HG03139 (cell line): ENCODE data around the gene AP5Z1.
A peak's percentile ranks its signal among the peaks of the same experiment; 100 is the strongest.

Experiments used
- ATAC-seq: cut with Tn5 transposase; IDR thresholded peaks from one replicate; pipeline ENCODE4 v1.9.1; 2021; ENCODE audit not compliant: unreplicated experiment

AP5Z1 gene

DNA sequence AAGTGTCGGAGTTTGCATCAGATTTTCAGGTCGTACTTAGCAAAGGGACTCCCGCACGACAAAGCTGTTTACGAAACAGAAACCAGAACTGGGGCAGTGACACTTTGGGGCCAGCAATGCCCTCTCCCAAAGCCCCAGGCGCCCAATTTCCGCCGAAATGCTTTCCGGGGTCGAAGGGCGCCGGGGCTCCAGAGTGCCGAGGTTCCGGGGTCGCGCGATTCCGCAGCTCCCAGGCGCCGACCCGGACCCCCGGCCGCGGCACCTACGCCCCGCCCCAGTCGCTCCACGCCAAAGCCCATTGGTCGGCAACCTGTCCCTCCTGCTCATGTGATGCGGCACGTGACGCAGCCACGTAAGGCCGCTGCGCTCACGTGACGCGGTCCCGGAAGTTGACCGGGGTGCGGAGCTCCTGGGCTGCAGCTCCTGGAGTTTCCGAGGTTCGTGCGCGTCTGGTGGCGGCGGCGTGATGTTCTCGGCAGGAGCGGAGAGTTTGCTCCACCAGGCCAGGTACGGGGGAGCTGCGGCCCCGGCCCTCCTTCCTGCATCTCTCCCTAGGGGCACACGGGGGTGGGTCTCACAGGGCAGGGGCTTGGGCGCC lies at the start of gene AP5Z1:
Gene AP5Z1 (plus strand): TSS at position 374 of the 598 bp plus-strand sequence. CDS start 93 bp downstream, at position 467.
- peak; percentile 92 for ATAC-seq

DNA sequence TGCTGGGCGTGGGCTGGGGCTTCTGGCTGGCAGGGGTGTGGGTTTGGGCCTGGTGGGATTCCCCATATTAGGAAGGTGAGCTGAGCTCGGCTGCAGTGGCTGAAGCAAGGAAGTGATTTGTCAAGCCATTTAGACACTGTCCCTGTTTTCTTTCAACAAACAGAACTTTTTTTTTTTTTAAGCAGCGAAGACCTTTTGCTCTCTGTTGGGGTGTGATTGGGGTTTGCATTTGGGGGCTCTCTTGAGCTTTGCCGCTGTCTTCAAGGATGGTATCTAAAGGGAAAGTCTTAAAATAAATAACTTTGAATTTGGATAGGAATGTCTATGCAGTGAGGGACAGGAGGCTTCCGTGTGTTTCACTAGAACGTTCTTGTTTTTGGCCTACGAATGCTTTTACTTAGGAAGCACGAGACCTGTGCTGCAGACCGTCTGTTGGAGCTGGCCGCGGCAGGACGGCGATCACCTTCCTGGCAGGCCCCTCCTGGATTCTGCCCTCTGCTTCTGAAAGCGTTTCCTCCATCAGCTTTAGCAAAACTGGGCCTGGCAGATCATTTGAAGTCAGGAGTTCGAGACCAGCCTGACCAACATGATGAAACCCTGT lies 49.5 kb upstream of the AP5Z1 start:
- no peak for ATAC-seq

DNA sequence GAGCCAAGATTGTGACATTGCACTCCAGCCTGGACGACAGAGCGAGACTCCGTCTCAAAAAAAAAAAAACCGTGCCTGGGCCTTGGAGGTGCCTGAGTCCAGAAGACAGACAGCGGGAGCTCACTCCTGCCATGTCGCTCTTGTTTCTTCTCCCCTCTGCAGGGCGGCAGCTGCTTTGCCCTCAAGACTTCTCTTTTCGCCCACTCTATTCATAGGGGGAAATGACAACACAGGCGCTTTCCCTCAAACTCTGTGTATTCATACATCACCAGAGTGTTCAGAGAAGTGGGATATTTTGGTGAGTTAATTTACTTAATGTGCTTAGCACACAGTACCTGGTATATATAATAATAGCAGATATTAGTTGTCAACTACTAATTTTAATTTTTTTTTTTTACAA lies 48.9 kb upstream of the AP5Z1 start:
- no peak for ATAC-seq

DNA sequence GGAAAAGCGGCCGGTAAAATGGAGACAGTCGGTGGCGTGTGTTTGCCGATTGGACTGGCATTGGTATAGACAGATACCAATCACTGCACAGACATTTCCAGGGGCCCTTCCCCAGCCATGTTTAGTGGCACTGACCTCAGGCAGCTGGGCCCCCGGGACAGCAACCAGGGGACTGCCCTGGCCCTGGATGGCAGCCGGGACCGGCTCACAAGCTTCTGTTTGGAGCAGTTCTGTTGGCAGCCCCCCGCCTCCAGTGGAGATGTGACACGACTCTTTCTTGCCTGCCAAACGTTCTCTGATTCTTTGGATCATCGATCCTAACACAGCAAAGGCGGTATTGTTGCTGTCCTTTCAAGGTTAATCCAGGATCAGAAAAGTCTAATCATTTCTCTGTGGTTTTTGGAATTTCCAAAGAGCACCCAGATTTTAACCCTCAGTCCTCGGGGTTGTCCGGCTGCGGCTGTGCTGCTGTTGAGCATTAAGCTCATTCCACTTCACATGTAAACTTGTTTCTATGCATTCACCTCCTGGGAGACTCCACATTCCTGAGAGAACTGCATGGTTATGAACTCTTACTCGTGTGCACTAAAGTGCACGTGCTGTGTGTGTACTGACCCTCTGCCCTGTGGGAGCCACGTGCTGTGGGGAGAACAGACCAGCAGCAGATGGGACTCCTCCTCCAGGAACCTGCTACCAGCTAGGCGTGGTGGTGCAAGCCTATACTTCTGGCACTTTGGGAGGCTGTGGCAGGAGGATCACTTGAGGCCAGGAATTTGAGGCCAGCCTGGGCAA lies 47.3 kb upstream of the AP5Z1 start:
- no peak for ATAC-seq

- ATAC-seq: no peak
Observed at GRCh38 chr7:4729266-4729665, 46.2 kb upstream of the AP5Z1 start.

GRCh38 chr7:4730276-4730675 lies 45.1 kb upstream of the AP5Z1 start:
- no peak for ATAC-seq

- ATAC-seq: no peak
Observed at GRCh38 chr7:4730971-4731370, 44.5 kb upstream of the AP5Z1 start.

- ATAC-seq: no peak
Observed at GRCh38 chr7:4731803-4732202, 43.6 kb upstream of the AP5Z1 start.

- no peak for ATAC-seq
Observed at GRCh38 chr7:4733936-4734528, 41.4 kb upstream of the AP5Z1 start.

DNA sequence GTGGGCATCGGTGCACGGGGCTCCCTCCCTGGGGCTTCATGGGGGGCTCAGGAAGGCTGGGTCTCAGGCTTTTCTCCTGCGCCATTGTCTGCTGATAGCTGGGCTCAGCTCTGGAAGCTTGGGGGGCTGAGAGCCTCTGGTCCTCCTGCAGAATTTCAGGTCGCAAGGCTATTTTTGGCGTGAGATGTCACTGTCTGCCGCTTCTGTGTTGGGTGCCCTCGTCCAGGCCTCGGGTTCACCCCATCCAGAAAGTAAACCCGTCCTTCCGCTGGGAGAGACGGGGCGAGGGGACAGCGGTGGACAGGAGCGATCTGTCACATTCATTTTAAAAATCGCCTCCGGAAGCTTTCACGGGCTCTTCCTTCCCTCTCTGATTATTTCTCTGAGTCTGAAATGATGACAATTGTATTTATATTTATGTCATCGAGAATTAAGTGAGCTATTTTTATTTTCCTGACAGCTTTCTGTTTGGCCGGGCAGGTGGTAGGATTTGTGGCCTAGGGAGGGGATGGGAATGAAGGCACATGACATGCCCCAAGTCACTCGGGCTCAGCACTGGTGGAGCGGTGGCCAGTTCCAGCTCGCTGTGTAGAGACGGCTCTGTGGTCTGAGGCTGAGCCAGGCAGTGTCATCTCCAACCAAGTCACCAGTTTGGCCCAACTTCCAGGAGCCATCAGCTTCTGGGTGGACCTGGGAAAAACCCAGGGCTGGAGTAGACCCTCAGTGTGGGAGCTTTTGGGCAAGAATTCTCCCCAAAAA lies 40.7 kb upstream of the AP5Z1 start:
- ATAC-seq: no peak

DNA sequence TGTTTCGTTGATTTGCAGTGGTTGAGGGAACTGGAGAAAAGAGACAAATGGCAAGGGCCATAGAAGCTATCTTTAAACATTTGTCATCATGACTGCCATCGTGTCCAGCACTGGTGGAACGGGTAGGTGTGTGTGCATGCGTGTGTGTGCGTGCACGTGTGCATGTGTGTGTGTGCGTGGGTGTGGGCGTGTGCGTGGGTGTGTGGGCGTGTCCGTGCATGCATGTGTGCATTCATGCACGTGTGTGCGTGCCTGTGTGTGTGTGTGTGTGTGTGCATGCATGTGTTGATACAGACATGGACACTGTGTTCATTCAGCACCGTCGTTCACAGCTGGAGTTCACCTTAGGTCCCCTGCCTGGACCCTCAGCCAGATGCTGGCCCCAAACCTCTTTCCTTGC lies 38.1 kb upstream of the AP5Z1 start:
- ATAC-seq: no peak

- no peak for ATAC-seq
Observed at GRCh38 chr7:4738711-4739527, 36.5 kb upstream of the AP5Z1 start.

GRCh38 chr7:4739528-4739992 lies 35.9 kb upstream of the AP5Z1 start:
- no peak for ATAC-seq

DNA sequence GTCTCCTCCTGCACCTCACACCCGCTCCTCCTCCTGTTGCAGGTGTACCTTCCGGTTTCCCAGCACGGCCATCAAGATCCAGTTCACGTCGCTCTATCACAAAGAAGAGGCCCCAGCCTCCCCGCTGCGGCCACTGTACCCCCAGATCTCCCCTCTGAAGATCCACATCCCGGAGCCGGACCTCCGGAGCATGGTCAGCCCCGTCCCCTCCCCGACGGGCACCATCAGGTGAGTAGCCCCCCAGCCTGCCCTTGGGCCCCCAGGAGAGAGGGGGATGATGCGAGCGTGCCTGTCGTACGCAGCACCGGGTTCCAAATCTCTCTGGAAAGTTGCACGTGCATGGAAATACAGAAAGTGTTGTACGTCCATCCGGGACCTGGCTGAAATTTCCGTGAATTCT lies 34.6 kb upstream of the AP5Z1 start:
- no peak for ATAC-seq

- ATAC-seq: no peak
Observed at GRCh38 chr7:4742051-4742573, 33.3 kb upstream of the AP5Z1 start.

DNA sequence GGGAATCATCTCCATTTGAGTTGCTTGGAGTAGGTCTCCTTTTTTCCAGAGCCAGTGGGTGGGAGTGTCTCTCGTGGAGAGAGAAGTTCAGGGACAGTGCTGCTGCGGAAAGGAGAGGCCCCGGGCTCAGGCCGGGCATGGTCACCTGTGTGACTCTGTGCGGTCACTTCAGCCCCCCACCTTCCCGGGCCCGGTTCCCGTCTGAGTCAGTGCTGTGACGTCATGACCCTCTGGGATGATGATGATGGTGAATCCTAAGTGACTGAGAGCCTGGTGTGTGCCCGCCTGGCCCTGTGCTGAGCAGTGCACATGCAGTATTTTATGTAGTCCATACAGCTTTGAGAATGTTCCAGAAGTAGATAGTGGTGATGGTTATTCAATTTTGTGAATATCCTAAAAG lies 32.6 kb upstream of the AP5Z1 start:
- no peak for ATAC-seq

DNA sequence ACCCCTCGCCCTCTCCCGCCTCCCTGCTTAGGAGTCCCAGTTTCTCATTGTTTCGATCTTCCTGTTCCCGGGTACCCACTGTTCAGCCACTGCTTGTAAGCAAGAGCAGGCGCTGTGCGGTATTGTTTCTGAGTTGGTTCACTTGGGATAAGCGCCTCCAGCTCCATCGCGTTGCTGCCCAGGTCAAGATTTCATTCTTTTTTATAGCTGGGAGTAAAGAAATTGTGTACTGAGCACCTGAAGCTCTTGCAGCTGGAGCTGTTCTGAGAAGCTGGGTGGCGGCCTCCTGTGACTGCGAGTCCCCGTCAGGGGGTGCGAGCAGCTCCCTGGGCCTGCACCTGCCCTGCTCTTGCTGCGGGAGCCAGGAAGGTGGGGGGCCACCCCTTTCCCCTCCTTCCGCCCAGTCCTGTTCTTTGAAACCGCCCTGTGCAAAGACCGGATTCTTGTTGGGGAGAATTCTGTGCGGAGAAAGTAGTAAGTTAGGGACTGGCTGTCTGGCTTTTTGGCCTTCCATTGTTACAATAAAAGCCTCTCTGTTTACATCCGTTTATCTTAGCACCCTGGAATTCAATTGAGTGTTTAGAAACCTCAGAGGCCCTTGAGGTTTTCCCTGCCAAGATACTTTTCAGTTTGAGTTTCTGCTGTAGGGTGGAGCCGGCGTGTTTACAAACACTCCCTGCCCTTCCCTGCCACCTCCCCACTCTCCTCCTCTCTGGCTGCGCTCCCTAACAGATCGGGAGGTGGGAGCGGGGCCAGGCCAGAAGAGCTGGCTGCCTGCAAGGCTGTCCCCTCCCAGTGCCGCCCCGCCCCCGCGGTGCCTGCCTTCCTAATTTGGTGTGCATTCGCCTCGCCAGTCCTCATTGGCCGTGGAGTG lies 30.8 kb upstream of the AP5Z1 start:
- ATAC-seq: peak; percentile 67

DNA sequence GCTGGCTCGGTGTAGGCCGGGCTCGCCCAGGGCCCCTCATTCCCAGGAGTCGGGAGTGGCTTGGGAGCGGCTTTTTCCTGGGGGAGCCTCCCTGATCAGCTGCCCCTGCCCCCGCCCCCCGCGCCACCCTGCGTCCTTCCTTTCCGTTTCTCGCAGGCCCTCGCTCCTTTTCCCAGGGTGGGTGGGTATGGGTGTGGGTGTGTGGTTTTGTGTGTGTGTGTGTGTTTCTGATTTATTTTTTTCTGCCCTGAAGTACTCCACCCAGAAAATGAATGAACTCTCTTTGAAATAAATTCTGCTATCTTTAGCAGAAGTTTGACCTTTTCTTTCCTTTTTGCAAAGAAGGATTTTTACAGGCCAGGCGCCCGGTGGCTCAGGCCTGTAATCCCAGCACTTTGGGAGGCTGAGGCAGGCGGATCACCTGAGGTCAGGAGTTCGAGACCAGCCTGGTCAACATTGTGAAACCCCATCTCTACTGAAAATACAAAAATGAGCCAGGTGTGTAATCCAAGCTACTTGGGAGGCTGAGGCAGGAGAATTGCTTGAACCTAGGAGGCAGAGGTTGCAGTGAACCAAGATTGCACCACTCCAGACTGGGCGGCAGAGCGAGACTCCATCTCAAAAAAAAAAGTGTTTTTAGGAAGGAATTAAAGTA lies 30.0 kb upstream of the AP5Z1 start:
- ATAC-seq: peak; percentile 20
